Measurements from ENCODE around the gene PPARD. TPM values are rescaled to one million over a fixed set of nuclear protein-coding genes. Genes with fewer than 3 reads are reported as not detected.

The PPARD gene
- polyA plus RNA-seq, 1 experiment: 26.9 TPM

- H3K27me3 ChIP-seq (ENCODE audit: control insufficient read depth, insufficient read depth, low read length): no peaks in the 10 kb centered on the region
- POLR2A ChIA-PET: interaction anchor here (1.0 kb wide), 1 partner anchor 15 kb away, joined by 5 read pairs; no protein-coding TSS in a partner anchor
- no peak for TF ChIP-seq CTCF (IDR thresholded peaks at IDR 0.05; ENCODE audit: low read depth, low read length)
- no peak overlapping the region for H3K4me3 ChIP-seq (ENCODE audit: low read depth, low read length)
- CTCF ChIA-PET: interaction anchor here (1.7 kb wide), 1 partner anchor 27 kb away, joined by 4 read pairs; no protein-coding TSS in a partner anchor
- no peaks in the 10 kb centered on the region for H3K9me3 ChIP-seq (ENCODE audit: control insufficient read depth, insufficient read depth, low read length)
- no peak overlapping the region for H3K27ac ChIP-seq (ENCODE audit: low read depth, low read length)
- no peak for DNase-seq (ENCODE audit: low read depth, low spot score)
These were observed 100.3 kb downstream of the PPARD start for GRCh38 chr6:35442693-35443092.

GRCh38 chr6:35443341-35444030, 101.1 kb downstream of the PPARD start:
- Histone ChIP-seq H3K4me3 (ENCODE audit: low read depth, low read length) (no peak overlapping the region), H3K27me3 (ENCODE audit: control insufficient read depth, insufficient read depth, low read length) (no peaks in the 10 kb centered on the region), H3K27ac (ENCODE audit: low read depth, low read length) (no peak overlapping the region), H3K9me3 (ENCODE audit: control insufficient read depth, insufficient read depth, low read length) (no peaks in the 10 kb centered on the region)
- DNase-seq (ENCODE audit: low read depth, low spot score): no peak
- ChIA-PET CTCF (interaction anchor here (1.2 to 1.8 kb wide), 3 partner anchors 24 to 102 kb away, joined by 3 to 6 read pairs (median 4); partner anchors contain the start of gene PPARD), POLR2A (interaction anchor here (1.0 kb wide), 2 partner anchors 16 to 125 kb away, joined by 3 to 5 read pairs; no protein-coding TSS in a partner anchor)
- TF ChIP-seq CTCF (IDR thresholded peaks at IDR 0.05; ENCODE audit: low read depth, low read length): no peak

GRCh38 chr6:35445691-35446090, 103.3 kb downstream of the PPARD start:
- DNase-seq (ENCODE audit: low read depth, low spot score): no peak
- POLR2A ChIA-PET: no interaction called here

GRCh38 chr6:35448191-35448590, 105.8 kb downstream of the PPARD start:
- H3K27ac ChIP-seq (ENCODE audit: low read depth, low read length): no peak overlapping the region
- no peak for DNase-seq (ENCODE audit: low read depth, low spot score)
- ChIA-PET POLR2A (interaction anchor here (0.6 kb wide), 1 partner anchor 27 kb away, joined by 3 read pairs; no protein-coding TSS in a partner anchor), CTCF (interaction anchor here (0.7 to 9.4 kb wide), 7 partner anchors 9 to 120 kb away, joined by 3 to 201 read pairs (median 5); partner anchors contain the start of gene PPARD)
- no peaks in the 10 kb centered on the region; the same call in 1 of the 2 replicates for H3K9me3 ChIP-seq (ENCODE audit: control insufficient read depth, insufficient read depth, low read length)
- no peak for TF ChIP-seq CTCF (IDR thresholded peaks at IDR 0.05; ENCODE audit: low read depth, low read length)
- no peak overlapping the region for H3K4me3 ChIP-seq (ENCODE audit: low read depth, low read length)
- H3K27me3 ChIP-seq (ENCODE audit: control insufficient read depth, insufficient read depth, low read length): no peaks in the 10 kb centered on the region

More at GRCh38 chr6:35445691-35446090, 103.3 kb downstream of the PPARD start:
- Histone ChIP-seq H3K9me3 (ENCODE audit: control insufficient read depth, insufficient read depth, low read length) (no peaks in the 10 kb centered on the region), H3K4me3 (ENCODE audit: low read depth, low read length) (no peak overlapping the region), H3K27me3 (ENCODE audit: control insufficient read depth, insufficient read depth, low read length) (no peaks in the 10 kb centered on the region), H3K27ac (ENCODE audit: low read depth, low read length) (no peak overlapping the region)
- CTCF ChIA-PET: interaction anchor here (6.1 kb wide), 1 partner anchor 26 kb away, joined by 73 read pairs; no protein-coding TSS in a partner anchor
- TF ChIP-seq CTCF (IDR thresholded peaks at IDR 0.05; ENCODE audit: low read depth, low read length): no peak
